ENCODE data around the gene PARD3B. TPM values are rescaled to one million over a fixed set of nuclear protein-coding genes. Genes with fewer than 3 reads are reported as not detected.

Gene PARD3B
- total and polyA plus RNA-seq, 3 donors from 2014 or later = 14.6 to 36.8 (median 29.6) TPM

- TF ChIP-seq CTCF (IDR thresholded peaks at IDR 0.05) = no peak
- TF ChIP-seq POLR2A (IDR thresholded peaks at IDR 0.05) = no peak
- Histone ChIP-seq H3K27me3 (no peaks in the 10 kb centered on the region), H3K9me3 (no peaks in the 10 kb centered on the region), H3K36me3 (ENCODE audit: low read depth, missing control alignments) (no peaks in the 10 kb centered on the region), H3K4me1 (no peaks in the 10 kb centered on the region), H3K27ac (no peak overlapping the region), H3K4me3 (no peak overlapping the region)
- 98 to 100% methylated on average over 1 of the region's 1 CpG for WGBS, 2 donors
- no peak for DNase-seq
- intact Hi-C loops (cut with DNase I; ENCODE audit: low total_unique reads) = no loop called here
Observed at GRCh38 chr2:205141381-205141780, 596.1 kb downstream of the PARD3B start.

- Histone ChIP-seq H3K27me3 (no peaks in the 10 kb centered on the region), H3K4me1 (no peaks in the 10 kb centered on the region), H3K4me3 (no peak overlapping the region), H3K9me3 (no peaks in the 10 kb centered on the region), H3K27ac (no peak overlapping the region), H3K36me3 (ENCODE audit: low read depth, missing control alignments) (no peaks in the 10 kb centered on the region)
- no peak for TF ChIP-seq CTCF (IDR thresholded peaks at IDR 0.05)
- no peak for TF ChIP-seq POLR2A (IDR thresholded peaks at IDR 0.05)
- DNase-seq = no peak
- intact Hi-C loops (cut with DNase I; ENCODE audit: low total_unique reads) = no loop called here
- WGBS, 2 donors = 84 to 92% methylated on average over 4 to 6 of the region's 6 CpGs
Observed at GRCh38 chr2:205145888-205146287, 600.6 kb downstream of the PARD3B start.

GRCh38 chr2:205148755-205149154 lies 603.5 kb downstream of the PARD3B start:
- H3K36me3 ChIP-seq (ENCODE audit: low read depth, missing control alignments) = no peaks in the 10 kb centered on the region
- H3K27ac ChIP-seq = no peak overlapping the region
- no peaks in the 10 kb centered on the region for H3K9me3 ChIP-seq
- no peaks in the 10 kb centered on the region for H3K27me3 ChIP-seq
- H3K4me1 ChIP-seq = no peaks in the 10 kb centered on the region
- intact Hi-C loops (cut with DNase I; ENCODE audit: low total_unique reads) = no loop called here
- WGBS, 2 donors = 69 to 71% methylated on average over 2 of the region's 2 CpGs
- DNase-seq = no peak
- H3K4me3 ChIP-seq = no peak overlapping the region
- TF ChIP-seq CTCF (IDR thresholded peaks at IDR 0.05) (no peak), POLR2A (IDR thresholded peaks at IDR 0.05) (no peak)

- 86 to 98% methylated on average over 1 of the region's 1 CpG for WGBS, 2 donors
- H3K4me3 ChIP-seq = no peak overlapping the region
- intact Hi-C loops (cut with DNase I; ENCODE audit: low total_unique reads) = no loop called here
- no peaks in the 10 kb centered on the region for H3K4me1 ChIP-seq
- no peaks in the 10 kb centered on the region for H3K27me3 ChIP-seq
- no peak for DNase-seq
- H3K27ac ChIP-seq = no peak overlapping the region
- H3K36me3 ChIP-seq (ENCODE audit: low read depth, missing control alignments) = no peaks in the 10 kb centered on the region
- no peaks in the 10 kb centered on the region for H3K9me3 ChIP-seq
- TF ChIP-seq POLR2A (IDR thresholded peaks at IDR 0.05) (no peak), CTCF (IDR thresholded peaks at IDR 0.05) (no peak)
Observed at GRCh38 chr2:205156457-205156856, 611.2 kb downstream of the PARD3B start.

GRCh38 chr2:205158404-205158803 lies 613.1 kb downstream of the PARD3B start:
- Histone ChIP-seq H3K27ac (no peak overlapping the region), H3K36me3 (ENCODE audit: low read depth, missing control alignments) (no peaks in the 10 kb centered on the region), H3K9me3 (no peaks in the 10 kb centered on the region), H3K27me3 (no peaks in the 10 kb centered on the region), H3K4me3 (no peak overlapping the region), H3K4me1 (no peaks in the 10 kb centered on the region)
- intact Hi-C loops (cut with DNase I; ENCODE audit: low total_unique reads) = no loop called here
- 88 to 91% methylated on average over 6 of the region's 6 CpGs for WGBS, 2 donors
- TF ChIP-seq POLR2A (IDR thresholded peaks at IDR 0.05) (no peak), CTCF (IDR thresholded peaks at IDR 0.05) (no peak)
- no peak for DNase-seq
